Neural cell (in vitro differentiated cells): ENCODE measurements around the gene SLC34A3.

Experiments used
- EP300 ChIP-seq: fragments of 450-650 bp; conservative IDR thresholded peaks from 2 replicates; pipeline ENCODE4 v1.6.1; 2014; ENCODE audit warnings: antibody characterized with exemption, mild to moderate bottlenecking, moderate library complexity; ENCODE audit not compliant: poor library complexity, severe bottlenecking
- EZH2 ChIP-seq: fragments of 200-600, 300-800 bp; shearing (Covaris generic), sonication (generic); IDR thresholded peaks from 2 replicates; pipeline ENCODE4 v1.6.1; 2014; ENCODE audit warnings: antibody characterized with exemption, low read length, borderline replicate concordance, mild to moderate bottlenecking; ENCODE audit not compliant: insufficient read depth, poor library complexity, severe bottlenecking
- MXI1 ChIP-seq: fragments of 450-650 bp; conservative IDR thresholded peaks from 2 replicates; pipeline ENCODE4 v1.6.1; 2014; ENCODE audit warnings: antibody characterized with exemption, mild to moderate bottlenecking; ENCODE audit not compliant: poor library complexity, severe bottlenecking
- POLR2AphosphoS5 ChIP-seq: IDR thresholded peaks from 2 replicates; pipeline ENCODE4 v1.6.1; 2012
- RAD21 ChIP-seq: fragments of 450-650 bp; conservative IDR thresholded peaks from 2 replicates; pipeline ENCODE4 v1.6.1; 2014; ENCODE audit warnings: antibody characterized with exemption, mild to moderate bottlenecking, moderate library complexity
- REST ChIP-seq: IDR thresholded peaks from 2 replicates; pipeline ENCODE4 v1.6.1; 2012; ENCODE audit warnings: borderline replicate concordance
- SMC3 ChIP-seq: fragments of 450-650 bp; conservative IDR thresholded peaks from 2 replicates; pipeline ENCODE4 v1.6.1; 2014; ENCODE audit warnings: antibody characterized with exemption, mild to moderate bottlenecking, moderate library complexity; ENCODE audit not compliant: poor library complexity
- TAF1 ChIP-seq: IDR thresholded peaks from 2 replicates; pipeline ENCODE4 v1.6.1; 2012; ENCODE audit warnings: low read depth
- TF ChIP-seq, protein P1 (sequence below): fragments of 450-650 bp; IDR thresholded peaks from 2 replicates; pipeline ENCODE4 v1.5.1; 2014; ENCODE audit warnings: antibody characterized with exemption, mild to moderate bottlenecking, moderate library complexity; ENCODE audit not compliant: poor library complexity, severe bottlenecking

DNA sequence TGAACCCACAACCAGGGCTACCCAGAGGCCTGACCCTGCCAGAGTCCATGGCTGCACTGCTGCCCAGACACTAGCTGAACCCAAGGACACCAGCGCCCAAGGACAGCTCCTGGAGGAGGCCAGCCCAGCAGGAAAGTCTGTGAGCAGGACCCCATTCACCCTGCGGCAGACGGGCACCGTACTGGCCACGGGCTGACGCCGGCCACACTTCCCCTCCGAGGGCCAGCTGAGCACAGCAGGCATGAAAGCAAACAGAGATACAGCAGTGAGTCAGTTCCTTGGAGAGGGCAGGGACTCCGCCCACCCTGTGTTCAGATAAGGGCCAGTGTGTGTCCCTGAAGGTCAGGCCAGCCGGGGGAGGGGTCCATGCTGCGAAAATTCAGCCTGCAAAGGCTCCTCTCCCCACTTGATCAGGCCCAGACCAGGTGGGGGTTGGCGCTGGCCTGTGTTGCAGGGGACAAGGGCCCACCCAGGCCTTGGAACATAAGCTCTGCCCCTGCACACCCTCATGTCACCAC is 11.9 kb upstream of the SLC34A3 start:
- TF ChIP-seq POLR2AphosphoS5 (no peak), SMC3 (no peak), EZH2 (no peak), EP300 (no peak), REST (no peak), TAF1 (no peak), MXI1 (no peak), RAD21 (no peak)
- TF ChIP-seq, protein P1, sequence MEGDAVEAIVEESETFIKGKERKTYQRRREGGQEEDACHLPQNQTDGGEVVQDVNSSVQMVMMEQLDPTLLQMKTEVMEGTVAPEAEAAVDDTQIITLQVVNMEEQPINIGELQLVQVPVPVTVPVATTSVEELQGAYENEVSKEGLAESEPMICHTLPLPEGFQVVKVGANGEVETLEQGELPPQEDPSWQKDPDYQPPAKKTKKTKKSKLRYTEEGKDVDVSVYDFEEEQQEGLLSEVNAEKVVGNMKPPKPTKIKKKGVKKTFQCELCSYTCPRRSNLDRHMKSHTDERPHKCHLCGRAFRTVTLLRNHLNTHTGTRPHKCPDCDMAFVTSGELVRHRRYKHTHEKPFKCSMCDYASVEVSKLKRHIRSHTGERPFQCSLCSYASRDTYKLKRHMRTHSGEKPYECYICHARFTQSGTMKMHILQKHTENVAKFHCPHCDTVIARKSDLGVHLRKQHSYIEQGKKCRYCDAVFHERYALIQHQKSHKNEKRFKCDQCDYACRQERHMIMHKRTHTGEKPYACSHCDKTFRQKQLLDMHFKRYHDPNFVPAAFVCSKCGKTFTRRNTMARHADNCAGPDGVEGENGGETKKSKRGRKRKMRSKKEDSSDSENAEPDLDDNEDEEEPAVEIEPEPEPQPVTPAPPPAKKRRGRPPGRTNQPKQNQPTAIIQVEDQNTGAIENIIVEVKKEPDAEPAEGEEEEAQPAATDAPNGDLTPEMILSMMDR, result no peak
